Measurements from ENCODE around the gene PNPLA5. TPM values are rescaled to one million over a fixed set of nuclear protein-coding genes. Genes with fewer than 3 reads are reported as not detected.

The PNPLA5 gene
- total RNA-seq, 1 experiment from 2014 or later, result 5.5 TPM

- no CpG with 5 or more reads among the region's 9 CpGs for WGBS (ENCODE audit: extremely low coverage, insufficient read length, low lambda C conversion rate)
These were observed 9.6 kb downstream of the PNPLA5 start for GRCh38 chr22:43882122-43882767.

More at GRCh38 chr22:43882122-43882767, 9.6 kb downstream of the PNPLA5 start:
- Histone ChIP-seq H3K4ac (ENCODE audit: low read depth, low read length) (no peak overlapping the region), H4K91ac (ENCODE audit: insufficient read length, low read depth, low read length) (no peak overlapping the region), H2AFZ (ENCODE audit: low read length) (no peak overlapping the region), H2BK5ac (ENCODE audit: insufficient read length, low read length) (no peak overlapping the region), H4K20me1 (ENCODE audit: control insufficient read depth, insufficient read depth, insufficient read length) (no peaks in the 10 kb centered on the region), H3K79me2 (ENCODE audit: insufficient read depth, low read length) (no peaks in the 10 kb centered on the region), H2AK5ac (ENCODE audit: insufficient read length, low read length) (no peak overlapping the region), H3K27ac (ENCODE audit: insufficient read length, low read depth, low read length) (no peak overlapping the region), H2BK120ac (ENCODE audit: low read depth, low read length, poor library complexity, severe bottlenecking) (no peak overlapping the region), H4K5ac (ENCODE audit: insufficient read length, low read depth, low read length) (no peak overlapping the region), H3K4me1 (ENCODE audit: insufficient read depth, low read length) (no peaks in the 10 kb centered on the region), H2BK20ac (ENCODE audit: low read depth, low read length, poor library complexity, severe bottlenecking) (no peak overlapping the region), H3K4me2 (ENCODE audit: insufficient read depth, insufficient read length, low read length) (no peak overlapping the region), H2BK15ac (ENCODE audit: low read depth, low read length) (no peak overlapping the region), H3K23me2 (ENCODE audit: insufficient read length, low read depth, low read length, poor library complexity, severe bottlenecking) (no peaks in the 10 kb centered on the region), H3K23ac (ENCODE audit: insufficient read length, low read depth, low read length) (no peak overlapping the region), H3K27me3 (ENCODE audit: insufficient read depth, low read length) (no peaks in the 10 kb centered on the region), H3K79me1 (ENCODE audit: insufficient read depth, low read depth, low read length, poor library complexity, severe bottlenecking) (no peaks in the 10 kb centered on the region), H4K8ac (replicated peaks; ENCODE audit: insufficient read length, low read depth, low read length) (no peak overlapping the region), H3K14ac (ENCODE audit: insufficient read depth, low read length) (no peak overlapping the region), H3K9me3 (ENCODE audit: control insufficient read depth, low read depth, low read length) (no peaks in the 10 kb centered on the region), H3K9ac (ENCODE audit: extremely low read depth, insufficient read length, low read length) (no peak overlapping the region), H3K56ac (ENCODE audit: insufficient read length, low read depth, low read length) (no peak overlapping the region), H3K18ac (ENCODE audit: insufficient read length, low read depth, low read length) (no peak overlapping the region), H2BK12ac (ENCODE audit: insufficient read length, low read depth, low read length) (no peak overlapping the region), H3T11ph (ENCODE audit: low read length) (no peak overlapping the region)
- Mint-ChIP-seq H3K4me3 (no peak overlapping the region), H3K9me3 (no peaks in the 10 kb centered on the region), H3K27me3 (ENCODE audit: low read depth) (peaks cover 3% of the 10 kb centered on the region), H3K4me1 (peaks cover 7 to 13% of the 10 kb centered on the region in 2 experiments), H3K27ac (no peak overlapping the region), H3K36me3 (ENCODE audit: insufficient read depth in 1 of 3, low read depth in 3 of 3) (peaks cover 2 to 8% (median 4%) of the 10 kb centered on the region in 3 experiments; a peak in 4 of 7 replicates)
- TF ChIP-seq CTCF (conservative IDR thresholded peaks at IDR 0.05), result no peak
- DNase-seq, result peak; percentile 6

All from H9 (cell line).